HL-60 (cell line): ENCODE data around the gene TNP2.

ENCODE experiments used
- GABPA ChIP-seq: IDR thresholded peaks from 2 replicates; pipeline ENCODE4 v1.6.1; 2012; ENCODE audit warnings: low read depth
- POLR2AphosphoS5 ChIP-seq: IDR thresholded peaks from 2 replicates; pipeline ENCODE4 v1.6.1; 2012; ENCODE audit warnings: low read depth
- TF ChIP-seq, protein P1 (sequence below): IDR thresholded peaks from one replicate; pipeline ENCODE4 v1.5.1; 2011; ENCODE audit warnings: low read length, control low read depth, inconsistent platforms; ENCODE audit not compliant: insufficient read depth
- TF ChIP-seq, protein P2 (sequence below): IDR thresholded peaks from 2 replicates; pipeline ENCODE4 v1.6.1; 2012; ENCODE audit warnings: low read depth; ENCODE audit not compliant: insufficient replicate concordance

DNA sequence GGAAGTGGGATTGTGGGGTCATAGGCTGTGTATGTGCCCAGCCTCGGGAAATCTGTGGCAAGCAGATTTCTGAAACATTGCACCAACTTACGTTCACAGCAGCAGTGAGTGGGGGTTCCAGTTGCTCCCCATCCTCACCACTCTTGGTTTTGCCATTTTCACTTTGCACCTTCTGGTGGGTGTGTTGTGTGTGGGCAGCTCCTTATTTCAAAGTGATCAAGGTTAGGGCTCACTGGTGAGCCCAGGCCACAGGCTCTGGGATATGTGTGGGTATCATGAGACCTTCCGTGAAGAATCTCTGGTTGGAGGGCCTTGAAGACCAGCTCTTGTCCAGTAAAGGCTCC lies 41.5 kb upstream of the TNP2 start:
- TF ChIP-seq GABPA = no peak
- TF ChIP-seq, protein P1, sequence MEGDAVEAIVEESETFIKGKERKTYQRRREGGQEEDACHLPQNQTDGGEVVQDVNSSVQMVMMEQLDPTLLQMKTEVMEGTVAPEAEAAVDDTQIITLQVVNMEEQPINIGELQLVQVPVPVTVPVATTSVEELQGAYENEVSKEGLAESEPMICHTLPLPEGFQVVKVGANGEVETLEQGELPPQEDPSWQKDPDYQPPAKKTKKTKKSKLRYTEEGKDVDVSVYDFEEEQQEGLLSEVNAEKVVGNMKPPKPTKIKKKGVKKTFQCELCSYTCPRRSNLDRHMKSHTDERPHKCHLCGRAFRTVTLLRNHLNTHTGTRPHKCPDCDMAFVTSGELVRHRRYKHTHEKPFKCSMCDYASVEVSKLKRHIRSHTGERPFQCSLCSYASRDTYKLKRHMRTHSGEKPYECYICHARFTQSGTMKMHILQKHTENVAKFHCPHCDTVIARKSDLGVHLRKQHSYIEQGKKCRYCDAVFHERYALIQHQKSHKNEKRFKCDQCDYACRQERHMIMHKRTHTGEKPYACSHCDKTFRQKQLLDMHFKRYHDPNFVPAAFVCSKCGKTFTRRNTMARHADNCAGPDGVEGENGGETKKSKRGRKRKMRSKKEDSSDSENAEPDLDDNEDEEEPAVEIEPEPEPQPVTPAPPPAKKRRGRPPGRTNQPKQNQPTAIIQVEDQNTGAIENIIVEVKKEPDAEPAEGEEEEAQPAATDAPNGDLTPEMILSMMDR = no peak
- no peak for TF ChIP-seq POLR2AphosphoS5
- TF ChIP-seq, protein P2, sequence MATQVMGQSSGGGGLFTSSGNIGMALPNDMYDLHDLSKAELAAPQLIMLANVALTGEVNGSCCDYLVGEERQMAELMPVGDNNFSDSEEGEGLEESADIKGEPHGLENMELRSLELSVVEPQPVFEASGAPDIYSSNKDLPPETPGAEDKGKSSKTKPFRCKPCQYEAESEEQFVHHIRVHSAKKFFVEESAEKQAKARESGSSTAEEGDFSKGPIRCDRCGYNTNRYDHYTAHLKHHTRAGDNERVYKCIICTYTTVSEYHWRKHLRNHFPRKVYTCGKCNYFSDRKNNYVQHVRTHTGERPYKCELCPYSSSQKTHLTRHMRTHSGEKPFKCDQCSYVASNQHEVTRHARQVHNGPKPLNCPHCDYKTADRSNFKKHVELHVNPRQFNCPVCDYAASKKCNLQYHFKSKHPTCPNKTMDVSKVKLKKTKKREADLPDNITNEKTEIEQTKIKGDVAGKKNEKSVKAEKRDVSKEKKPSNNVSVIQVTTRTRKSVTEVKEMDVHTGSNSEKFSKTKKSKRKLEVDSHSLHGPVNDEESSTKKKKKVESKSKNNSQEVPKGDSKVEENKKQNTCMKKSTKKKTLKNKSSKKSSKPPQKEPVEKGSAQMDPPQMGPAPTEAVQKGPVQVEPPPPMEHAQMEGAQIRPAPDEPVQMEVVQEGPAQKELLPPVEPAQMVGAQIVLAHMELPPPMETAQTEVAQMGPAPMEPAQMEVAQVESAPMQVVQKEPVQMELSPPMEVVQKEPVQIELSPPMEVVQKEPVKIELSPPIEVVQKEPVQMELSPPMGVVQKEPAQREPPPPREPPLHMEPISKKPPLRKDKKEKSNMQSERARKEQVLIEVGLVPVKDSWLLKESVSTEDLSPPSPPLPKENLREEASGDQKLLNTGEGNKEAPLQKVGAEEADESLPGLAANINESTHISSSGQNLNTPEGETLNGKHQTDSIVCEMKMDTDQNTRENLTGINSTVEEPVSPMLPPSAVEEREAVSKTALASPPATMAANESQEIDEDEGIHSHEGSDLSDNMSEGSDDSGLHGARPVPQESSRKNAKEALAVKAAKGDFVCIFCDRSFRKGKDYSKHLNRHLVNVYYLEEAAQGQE = no peak
